ENCODE measurements around the gene LAMA1.

LAMA1 gene

GRCh38 chr18:7111134-7111533, 6.5 kb downstream of the LAMA1 start:
- DNase-seq: no peak

GRCh38 chr18:7105943-7106342, 11.7 kb downstream of the LAMA1 start:
- no peak for DNase-seq

GRCh38 chr18:7105268-7105667, 12.3 kb downstream of the LAMA1 start:
- DNase-seq: no peak

- no peak for DNase-seq
Observed at GRCh38 chr18:7104649-7105048, 12.9 kb downstream of the LAMA1 start.

GRCh38 chr18:7102131-7102530, 15.5 kb downstream of the LAMA1 start:
- no peak for DNase-seq

- no peak for DNase-seq
Observed at GRCh38 chr18:7096838-7097237, 20.8 kb downstream of the LAMA1 start.

- no peak for DNase-seq
Observed at GRCh38 chr18:7094427-7094826, 23.2 kb downstream of the LAMA1 start.

GRCh38 chr18:7090771-7091170, 26.8 kb downstream of the LAMA1 start:
- DNase-seq: no peak

GRCh38 chr18:7089369-7089768, 28.2 kb downstream of the LAMA1 start:
- DNase-seq: no peak

GRCh38 chr18:7084080-7085065, 33.2 kb downstream of the LAMA1 start:
- peak; percentile 4 for DNase-seq

GRCh38 chr18:7082671-7083070, 34.9 kb downstream of the LAMA1 start:
- DNase-seq: no peak

- DNase-seq: no peak
Observed at GRCh38 chr18:7079231-7079630, 38.4 kb downstream of the LAMA1 start.

- no peak for DNase-seq
Observed at GRCh38 chr18:7072593-7072992, 45.0 kb downstream of the LAMA1 start.

- DNase-seq: no peak
Observed at GRCh38 chr18:7071600-7071999, 46.0 kb downstream of the LAMA1 start.

GRCh38 chr18:7070466-7070865, 47.1 kb downstream of the LAMA1 start:
- no peak for DNase-seq

GRCh38 chr18:7068871-7069590, 48.6 kb downstream of the LAMA1 start:
- DNase-seq: no peak

- DNase-seq: no peak
Observed at GRCh38 chr18:7066965-7067555, 50.5 kb downstream of the LAMA1 start.

- no peak for DNase-seq
Observed at GRCh38 chr18:7065736-7066135, 51.9 kb downstream of the LAMA1 start.

GRCh38 chr18:7064346-7064745, 53.3 kb downstream of the LAMA1 start:
- DNase-seq: no peak

GRCh38 chr18:7062811-7063210, 54.8 kb downstream of the LAMA1 start:
- DNase-seq: no peak

GRCh38 chr18:7062236-7062635, 55.4 kb downstream of the LAMA1 start:
- DNase-seq: no peak

GRCh38 chr18:7059276-7059675, 58.3 kb downstream of the LAMA1 start:
- no peak for DNase-seq

- DNase-seq: no peak
Observed at GRCh38 chr18:7056026-7056425, 61.6 kb downstream of the LAMA1 start.

- no peak for DNase-seq
Observed at GRCh38 chr18:7049951-7050350, 67.6 kb downstream of the LAMA1 start.

Measured in hematopoietic multipotent progenitor cell treated with erythropoietin and hydrocortisone succinate and interleukin-3 and kit ligand, for 6 days (in vitro differentiated cells).